Right lobe of liver (tissue), 6 donors: Measurements from ENCODE around the gene MYO7B. TPM values are rescaled to one million over a fixed set of nuclear protein-coding genes. Genes with fewer than 3 reads are reported as not detected.

ENCODE experiments used
- ATAC-seq, 4 donors: fragments of 200-7000 bp; cut with Tn5 transposase; one replicate each; pipeline ENCODE4 v1.9.1; 2020; ENCODE audit warnings: mild to moderate bottlenecking in 4 of 4, moderate library complexity in 4 of 4
- DNase-seq, 3 donors: peaks; one replicate each; pipeline ENCODE4 v3.0.0-alpha.2; 2020
- H3K27ac ChIP-seq, 3 donors: fragments of 200-600 bp; one replicate each; pipeline ENCODE4 v1.8.0; 2022
- H3K27me3 ChIP-seq, 2 donors: fragments of 200-600 bp; one replicate each; pipeline ENCODE4 v1.8.0; 2022
- H3K36me3 ChIP-seq, 4 donors: fragments of 200-600 bp; sonication (generic) in 1 of 4; one replicate each; pipeline versions ENCODE4 v1.5.1 to v1.8.0; 2017 to 2022; ENCODE audit warnings: control low read depth in 1 of 4
- H3K4me1 ChIP-seq, 4 donors: fragments of 200-600 bp; sonication (generic) in 1 of 4; one replicate each; pipeline versions ENCODE4 v1.5.1 to v1.8.0; 2017 to 2022; ENCODE audit warnings: control low read depth in 1 of 4
- H3K4me3 ChIP-seq, 3 donors: fragments of 200-600 bp; one replicate each; pipeline ENCODE4 v1.8.0; 2022
- H3K9me3 ChIP-seq, 4 donors: fragments of 200-600 bp; sonication (generic) in 1 of 4; one replicate each; pipeline versions ENCODE4 v1.5.1 to v1.8.0; 2017 to 2022; ENCODE audit warnings: control low read depth in 1 of 4
- CTCF ChIP-seq, 4 donors: fragments of 200-600 bp in 3 of 4; fragments of 450-650 bp in 1 of 4; IDR thresholded peaks; one replicate each; pipeline versions ENCODE4 v1.5.1 to v1.8.0; 2016 to 2022; ENCODE audit warnings: antibody characterized with exemption in 4 of 4, mild to moderate bottlenecking in 2 of 4
- POLR2A ChIP-seq: fragments of 450-650 bp; IDR thresholded peaks from one replicate; pipeline ENCODE4 v1.6.1; 2017; ENCODE audit warnings: antibody characterized with exemption, mild to moderate bottlenecking
- WGBS: methylation state at CpG from one replicate; pipeline ENCODE4 v1.1.6; 2018; ENCODE audit warnings: low coverage, low lambda C conversion rate; ENCODE audit not compliant: insufficient coverage; ENCODE audit errors: missing lambda C conversion rate; 5-methylcytosine and 5-hydroxymethylcytosine counted together
- intact Hi-C, 2 donors: fragments of 100-400 bp; cut with DNase I; formaldehyde crosslinking; loops; one replicate each; pipeline versions ENCODE4 v1.11.2 to v1.14.1; 2022
- total RNA-seq, 6 experiments: library from RNA; depleted of rRNA in 2 of 6; stranded (reverse); fragments of >200 nt in 2 of 6; fragmentation: NEBNext Ultra II Directional in 3 of 6; extraction: Animal tissue kit (Norgen Biotek cat#: 25700) in 3 of 6; gene quantifications; one replicate each; pipeline versions ENCODE4 v1.1.0 to v1.2.4, GENCODE V29; 2016 to 2023
- donor health status: DM: no; HTN: yes; CAD: no.
- donor health status: DM: no; HTN: no; CAD: no.
- donor health status: DM: no; HTN: no; CAD: no.
- donor health status: DM: no; HTN: yes; CAD: no.
- donor health status: DM: no; HTN: yes; CAD: no.

The MYO7B gene
- total RNA-seq, 6 experiments from 2014 or later, result 0.21 to 2.7 (median 0.37) TPM; not detected in 1

GRCh38 chr2:127572841-127573240 lies 37.4 kb downstream of the MYO7B start:
- no peaks in the 10 kb centered on the region for H3K9me3 ChIP-seq
- no peaks in the 10 kb centered on the region for H3K4me1 ChIP-seq
- intact Hi-C loops, result no loop called here
- H3K4me3 ChIP-seq, result no peak overlapping the region
- TF ChIP-seq CTCF (IDR thresholded peaks at IDR 0.05) (no peak), POLR2A (no peak)
- no peaks in the 10 kb centered on the region for H3K36me3 ChIP-seq
- DNase-seq, result peak in 1 of 3 donors; percentile 1
- no peaks in the 10 kb centered on the region for H3K27me3 ChIP-seq
- no peak overlapping the region for H3K27ac ChIP-seq
- ATAC-seq, result no peak
- 55% methylated on average over 2 of the region's 5 CpGs for WGBS

DNA sequence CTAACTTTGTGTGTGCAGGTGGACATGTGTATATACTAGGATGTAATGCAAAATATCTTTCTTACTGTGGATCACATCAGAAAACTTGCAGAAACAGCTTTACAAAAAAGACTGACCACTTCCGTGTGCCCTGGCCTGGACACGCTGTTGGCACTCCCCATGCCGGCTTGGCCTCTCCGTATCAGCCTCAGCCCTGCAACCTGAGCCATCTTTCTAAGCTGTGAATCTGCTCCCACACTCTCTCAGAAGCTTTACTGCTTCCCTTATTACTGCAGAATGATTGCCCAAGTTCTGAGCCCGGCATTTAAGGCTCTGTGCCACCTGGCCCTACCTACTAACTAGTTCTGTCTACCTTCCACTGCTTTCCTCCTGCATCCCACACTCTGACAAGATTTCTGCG lies 37.8 kb downstream of the MYO7B start:
- 92% methylated on average over 6 of the region's 6 CpGs for WGBS
- no peak overlapping the region for H3K27ac ChIP-seq
- intact Hi-C loops, result no loop called here
- no peaks in the 10 kb centered on the region for H3K27me3 ChIP-seq
- no peak for ATAC-seq
- no peaks in the 10 kb centered on the region for H3K4me1 ChIP-seq
- no peak overlapping the region for H3K4me3 ChIP-seq
- no peaks in the 10 kb centered on the region for H3K9me3 ChIP-seq
- peak in 1 of 3 donors; percentile 18 for DNase-seq
- TF ChIP-seq POLR2A (no peak), CTCF (IDR thresholded peaks at IDR 0.05) (no peak)
- no peaks in the 10 kb centered on the region for H3K36me3 ChIP-seq

GRCh38 chr2:127573771-127574170 lies 38.3 kb downstream of the MYO7B start:
- intact Hi-C loops, result no loop called here
- no peak overlapping the region for H3K27ac ChIP-seq
- no peak overlapping the region for H3K4me3 ChIP-seq
- H3K9me3 ChIP-seq, result no peaks in the 10 kb centered on the region
- no peaks in the 10 kb centered on the region for H3K27me3 ChIP-seq
- TF ChIP-seq POLR2A (no peak), CTCF (IDR thresholded peaks at IDR 0.05) (no peak)
- no peak for ATAC-seq
- H3K4me1 ChIP-seq, result no peaks in the 10 kb centered on the region
- H3K36me3 ChIP-seq, result no peaks in the 10 kb centered on the region
- peak in 1 of 3 donors; percentile 39 for DNase-seq
- 89% methylated on average over 13 of the region's 17 CpGs for WGBS

GRCh38 chr2:127574656-127575055 lies 39.2 kb downstream of the MYO7B start:
- H3K27ac ChIP-seq, result no peak overlapping the region
- 88% methylated on average over 2 of the region's 3 CpGs for WGBS
- no peaks in the 10 kb centered on the region for H3K4me1 ChIP-seq
- DNase-seq (peak in 1 of 3 donors; percentile 20), ATAC-seq (no peak)
- no peaks in the 10 kb centered on the region for H3K27me3 ChIP-seq
- H3K36me3 ChIP-seq, result no peaks in the 10 kb centered on the region
- TF ChIP-seq POLR2A, result no peak
- TF ChIP-seq CTCF (IDR thresholded peaks at IDR 0.05), result no peak
- H3K4me3 ChIP-seq, result no peak overlapping the region
- intact Hi-C loops, result no loop called here
- H3K9me3 ChIP-seq, result no peaks in the 10 kb centered on the region

DNA sequence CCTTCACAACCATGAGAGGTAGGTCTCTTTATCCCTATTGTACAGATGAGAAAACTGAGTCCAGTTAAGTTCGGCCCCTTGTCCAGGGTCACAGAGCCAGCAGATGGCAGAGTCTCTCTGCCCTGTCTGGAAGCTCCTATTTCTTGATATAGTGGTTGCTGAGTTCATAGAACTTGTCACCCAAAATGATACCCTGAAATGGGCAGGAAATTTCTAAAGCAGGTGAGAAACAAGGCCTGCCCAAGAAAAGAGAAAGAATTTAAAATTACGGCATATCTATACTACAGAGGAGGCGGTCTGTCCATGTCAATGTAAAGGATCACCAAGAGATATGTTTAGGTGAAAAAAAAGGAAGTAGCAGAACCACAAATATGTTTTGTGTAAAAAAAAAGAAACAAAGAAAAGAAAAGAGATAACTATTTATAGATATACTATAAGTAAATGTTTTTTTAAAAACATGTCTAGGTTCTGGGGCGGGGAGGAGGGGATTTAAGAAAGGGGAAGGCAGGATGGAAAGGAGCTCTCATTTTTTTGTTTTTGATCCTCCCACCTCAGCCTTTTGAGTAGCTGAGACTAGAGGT lies 39.8 kb downstream of the MYO7B start:
- ATAC-seq, result no peak
- DNase-seq, result no peak
- no peaks in the 10 kb centered on the region for H3K9me3 ChIP-seq
- H3K36me3 ChIP-seq, result no peaks in the 10 kb centered on the region
- 74% methylated on average over 4 of the region's 4 CpGs for WGBS
- TF ChIP-seq CTCF (IDR thresholded peaks at IDR 0.05) (no peak), POLR2A (no peak)
- intact Hi-C loops, result no loop called here
- no peaks in the 10 kb centered on the region for H3K4me1 ChIP-seq
- no peak overlapping the region for H3K27ac ChIP-seq
- H3K4me3 ChIP-seq, result no peak overlapping the region
- H3K27me3 ChIP-seq, result no peaks in the 10 kb centered on the region
